Activated naive CD4-positive, alpha-beta T cell treated with anti-CD3 and anti-CD28 coated beads, Interleukin-2, amount 10 ng/mL, durations not matched to agents 7 days and 5 days (primary cell): ENCODE measurements around the gene NOS1AP.

Source experiments
- CTCF ChIA-PET: fragments of 350-600 bp; sonication (Branson Sonifier 250); formaldehyde crosslinking; loops from one replicate; lab custom pipeline; 2021; ENCODE audit warnings: antibody characterized with exemption; lab: Charles Lee
- DNase-seq: peaks from one replicate; pipeline ENCODE4 v3.0.0-alpha.2; 2020
- H3K27ac Mint-ChIP-seq: one replicate; pipeline ENCODE4 v1.8.0; 2021; ENCODE audit warnings: mild to moderate bottlenecking, moderate library complexity, mixed read lengths
- H3K27me3 Mint-ChIP-seq: one replicate; pipeline ENCODE4 v1.8.0; 2021; ENCODE audit warnings: mild to moderate bottlenecking, mixed read lengths
- H3K36me3 Mint-ChIP-seq: one replicate; pipeline ENCODE4 v1.8.0; 2021; ENCODE audit warnings: mixed read lengths
- H3K4me1 Mint-ChIP-seq: one replicate; pipeline ENCODE4 v1.8.0; 2021; ENCODE audit warnings: mixed read lengths
- H3K4me3 Mint-ChIP-seq: one replicate; pipeline ENCODE4 v1.8.0; 2021; ENCODE audit warnings: mild to moderate bottlenecking, moderate library complexity, mixed read lengths
- H3K9me3 Mint-ChIP-seq: one replicate; pipeline ENCODE4 v1.8.0; 2021; ENCODE audit warnings: mixed read lengths

NOS1AP gene

GRCh38 chr1:162141281-162142054, 72.0 kb downstream of the NOS1AP start:
- H3K27me3 Mint-ChIP-seq = peaks cover 14% of the 10 kb centered on the region
- no peak overlapping the region for H3K4me3 Mint-ChIP-seq
- no peaks in the 10 kb centered on the region for H3K36me3 Mint-ChIP-seq
- CTCF ChIA-PET = no interaction called here
- no peaks in the 10 kb centered on the region for H3K9me3 Mint-ChIP-seq
- H3K27ac Mint-ChIP-seq = no peak overlapping the region
- H3K4me1 Mint-ChIP-seq = no peaks in the 10 kb centered on the region
- no peak for DNase-seq

- Mint-ChIP-seq H3K4me3 (no peak overlapping the region), H3K27ac (no peak overlapping the region), H3K36me3 (no peaks in the 10 kb centered on the region), H3K4me1 (no peaks in the 10 kb centered on the region), H3K9me3 (no peaks in the 10 kb centered on the region), H3K27me3 (peaks cover 13% of the 10 kb centered on the region)
- CTCF ChIA-PET = no interaction called here
- no peak for DNase-seq
These were observed 73.5 kb downstream of the NOS1AP start for GRCh38 chr1:162142968-162143367.

DNA sequence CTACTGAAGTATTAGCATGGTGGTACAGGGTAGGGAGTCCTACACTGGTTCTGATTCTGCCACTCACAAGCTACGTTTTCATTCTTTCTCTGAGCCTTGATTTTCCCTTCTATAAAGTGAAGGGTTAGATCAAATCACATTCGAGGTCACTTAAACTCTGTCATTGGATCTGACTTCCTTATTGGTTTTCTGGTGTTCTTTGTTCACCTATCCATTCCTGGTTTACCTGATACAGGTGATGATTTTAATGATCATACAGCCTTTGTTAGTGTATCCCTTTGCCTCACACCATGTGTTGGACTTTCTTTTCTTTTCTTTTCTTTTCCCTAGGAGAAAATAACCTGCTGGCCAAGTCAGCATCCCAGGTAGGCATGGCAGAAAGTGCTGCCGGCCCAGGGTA, 74.8 kb downstream of the NOS1AP start:
- Mint-ChIP-seq H3K36me3 (no peaks in the 10 kb centered on the region), H3K27ac (no peak overlapping the region), H3K27me3 (peaks cover 9% of the 10 kb centered on the region), H3K4me1 (no peaks in the 10 kb centered on the region), H3K9me3 (no peaks in the 10 kb centered on the region), H3K4me3 (no peak overlapping the region)
- CTCF ChIA-PET = no interaction called here
- DNase-seq = no peak

- no peak for DNase-seq
- no peak overlapping the region for H3K27ac Mint-ChIP-seq
- H3K9me3 Mint-ChIP-seq = no peaks in the 10 kb centered on the region
- no peaks in the 10 kb centered on the region for H3K36me3 Mint-ChIP-seq
- H3K4me1 Mint-ChIP-seq = no peaks in the 10 kb centered on the region
- H3K27me3 Mint-ChIP-seq = peaks cover 7% of the 10 kb centered on the region
- H3K4me3 Mint-ChIP-seq = no peak overlapping the region
- CTCF ChIA-PET = no interaction called here
These were observed 75.4 kb downstream of the NOS1AP start for GRCh38 chr1:162144853-162145252.

DNA sequence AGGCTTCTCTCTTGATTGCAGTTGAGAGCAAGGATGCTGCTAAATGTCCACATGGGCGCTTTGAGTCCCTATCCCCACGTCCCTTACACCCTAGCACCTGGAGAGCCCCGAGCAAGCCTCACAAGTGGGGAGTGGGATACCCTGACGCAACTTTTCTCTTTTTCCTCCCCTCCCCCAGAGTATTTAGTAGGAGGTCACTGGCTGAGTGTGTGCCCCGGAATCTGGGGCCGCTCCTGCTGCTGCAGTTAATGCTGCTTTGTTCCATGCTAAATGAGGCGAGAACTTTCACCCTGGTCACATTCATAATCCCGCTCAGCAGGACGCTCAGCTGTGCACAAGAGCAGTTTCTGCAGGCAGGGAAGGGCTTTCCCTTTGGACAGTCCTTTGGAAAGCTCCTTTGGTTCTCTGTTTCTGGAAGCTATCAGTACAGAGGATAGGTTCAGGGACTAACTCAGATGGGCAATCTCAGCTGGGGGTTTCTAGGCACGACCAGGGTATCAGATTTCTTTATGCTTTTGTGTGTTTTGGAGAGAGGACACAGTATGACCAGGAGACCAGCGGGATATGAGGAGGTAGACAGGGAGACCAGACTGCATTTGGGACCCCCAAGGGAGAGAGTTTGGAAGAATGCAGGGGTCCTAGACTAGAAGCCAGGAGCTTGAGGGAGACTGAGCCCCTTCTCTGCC, 75.9 kb downstream of the NOS1AP start:
- H3K9me3 Mint-ChIP-seq = no peaks in the 10 kb centered on the region
- H3K4me3 Mint-ChIP-seq = no peak overlapping the region
- no peaks in the 10 kb centered on the region for H3K4me1 Mint-ChIP-seq

GRCh38 chr1:162145966-162146696, 76.6 kb downstream of the NOS1AP start:
- CTCF ChIA-PET = no interaction called here

More for the DNA sequence above, 75.9 kb downstream of the NOS1AP start:
- Mint-ChIP-seq H3K27ac (no peak overlapping the region), H3K27me3 (peaks cover 7% of the 10 kb centered on the region), H3K36me3 (no peaks in the 10 kb centered on the region)
- no peak for DNase-seq
- CTCF ChIA-PET = no interaction called here

DNA sequence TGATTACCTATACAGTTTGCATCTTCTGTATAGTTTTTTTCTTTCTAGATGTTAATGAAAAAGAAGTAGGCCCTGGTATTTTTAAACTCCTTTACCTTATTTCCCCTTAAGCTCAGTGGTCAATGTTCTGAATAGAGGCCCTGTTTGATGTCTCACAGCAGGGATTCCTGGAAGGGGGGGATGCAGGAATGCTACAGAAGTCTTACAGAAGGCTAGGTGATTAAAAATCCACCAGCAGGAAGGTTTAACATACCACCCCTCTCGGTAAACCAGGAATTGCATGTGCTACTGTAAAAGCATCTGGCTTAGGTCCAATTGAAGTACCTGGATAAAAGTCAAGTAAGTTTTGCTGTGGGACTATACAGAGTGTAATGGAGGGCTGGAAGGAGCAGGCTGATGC, 78.3 kb downstream of the NOS1AP start:
- H3K36me3 Mint-ChIP-seq = no peaks in the 10 kb centered on the region
- no peak overlapping the region for H3K27ac Mint-ChIP-seq
- CTCF ChIA-PET = no interaction called here

More at GRCh38 chr1:162145966-162146696, 76.6 kb downstream of the NOS1AP start:
- Mint-ChIP-seq H3K27me3 (peaks cover 7% of the 10 kb centered on the region), H3K9me3 (no peaks in the 10 kb centered on the region), H3K4me3 (no peak overlapping the region), H3K36me3 (no peaks in the 10 kb centered on the region), H3K4me1 (no peaks in the 10 kb centered on the region), H3K27ac (no peak overlapping the region)
- DNase-seq = no peak

GRCh38 chr1:162150112-162150511, 80.6 kb downstream of the NOS1AP start:
- Mint-ChIP-seq H3K4me3 (no peak overlapping the region), H3K4me1 (no peaks in the 10 kb centered on the region), H3K27me3 (peaks cover 8% of the 10 kb centered on the region), H3K9me3 (no peaks in the 10 kb centered on the region), H3K36me3 (no peaks in the 10 kb centered on the region), H3K27ac (no peak overlapping the region)
- no peak for DNase-seq
- CTCF ChIA-PET = no interaction called here

More for the DNA sequence above, 78.3 kb downstream of the NOS1AP start:
- peaks cover 4% of the 10 kb centered on the region for H3K27me3 Mint-ChIP-seq
- no peak overlapping the region for H3K4me3 Mint-ChIP-seq
- no peak for DNase-seq
- no peaks in the 10 kb centered on the region for H3K4me1 Mint-ChIP-seq
- H3K9me3 Mint-ChIP-seq = no peaks in the 10 kb centered on the region

- H3K4me3 Mint-ChIP-seq = no peak overlapping the region
- CTCF ChIA-PET = no interaction called here
- H3K36me3 Mint-ChIP-seq = no peaks in the 10 kb centered on the region
- peaks cover 4% of the 10 kb centered on the region for H3K27me3 Mint-ChIP-seq
- no peak overlapping the region for H3K27ac Mint-ChIP-seq
- DNase-seq = no peak
- no peaks in the 10 kb centered on the region for H3K4me1 Mint-ChIP-seq
- H3K9me3 Mint-ChIP-seq = no peaks in the 10 kb centered on the region
These were observed 82.7 kb downstream of the NOS1AP start for GRCh38 chr1:162151900-162152829.

GRCh38 chr1:162153374-162153773, 83.9 kb downstream of the NOS1AP start:
- CTCF ChIA-PET = no interaction called here
- no peak overlapping the region for H3K4me3 Mint-ChIP-seq
- H3K27ac Mint-ChIP-seq = no peak overlapping the region
- no peaks in the 10 kb centered on the region for H3K36me3 Mint-ChIP-seq
- DNase-seq = no peak
- H3K27me3 Mint-ChIP-seq = peaks cover 4% of the 10 kb centered on the region
- no peaks in the 10 kb centered on the region for H3K9me3 Mint-ChIP-seq
- H3K4me1 Mint-ChIP-seq = no peaks in the 10 kb centered on the region

- Mint-ChIP-seq H3K36me3 (no peaks in the 10 kb centered on the region), H3K4me1 (no peaks in the 10 kb centered on the region), H3K27me3 (peaks cover 4% of the 10 kb centered on the region), H3K4me3 (no peak overlapping the region), H3K27ac (no peak overlapping the region), H3K9me3 (no peaks in the 10 kb centered on the region)
- CTCF ChIA-PET = no interaction called here
- DNase-seq = no peak
These were observed 88.0 kb downstream of the NOS1AP start for GRCh38 chr1:162157469-162157868.

- no peak for DNase-seq
- Mint-ChIP-seq H3K36me3 (no peaks in the 10 kb centered on the region), H3K4me3 (no peak overlapping the region), H3K9me3 (no peaks in the 10 kb centered on the region), H3K27ac (no peak overlapping the region), H3K4me1 (no peaks in the 10 kb centered on the region), H3K27me3 (peaks cover 9% of the 10 kb centered on the region)
- CTCF ChIA-PET = no interaction called here
These were observed 89.3 kb downstream of the NOS1AP start for GRCh38 chr1:162158624-162159271.

DNA sequence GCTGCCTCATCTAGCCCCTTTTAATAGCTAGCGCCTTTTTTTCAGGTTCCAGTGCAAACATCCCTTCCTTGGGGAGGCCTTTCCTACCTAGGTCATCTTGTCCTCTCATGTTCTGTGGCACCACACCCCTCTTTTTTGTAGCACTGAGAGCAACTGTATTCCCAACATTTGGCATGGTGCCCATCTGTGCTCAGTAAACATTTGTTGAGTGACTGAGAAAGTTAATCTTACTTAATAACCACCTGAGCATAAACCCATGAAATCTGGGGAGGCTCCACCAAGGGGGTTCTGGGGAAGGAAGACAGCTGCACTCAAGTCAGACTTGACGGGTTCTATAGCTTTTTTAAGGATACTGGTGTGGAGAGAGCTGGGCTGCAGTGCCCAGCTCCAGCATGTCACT, 90.0 kb downstream of the NOS1AP start:
- Mint-ChIP-seq H3K27ac (no peak overlapping the region), H3K4me3 (no peak overlapping the region), H3K36me3 (no peaks in the 10 kb centered on the region), H3K4me1 (no peaks in the 10 kb centered on the region), H3K9me3 (no peaks in the 10 kb centered on the region), H3K27me3 (peaks cover 6% of the 10 kb centered on the region)
- CTCF ChIA-PET = no interaction called here
- DNase-seq = no peak
